T-cell (primary cell): ENCODE data around the gene CCDC198. TPM values are rescaled to one million over a fixed set of nuclear protein-coding genes. Genes with fewer than 3 reads are reported as not detected.

ENCODE experiments used
- ATAC-seq, 4 experiments: fragments of 200-7000 bp in 3 of 4; fragments of 150-1000 bp in 1 of 4; cut with Tn5 transposase; replicated peaks in 1 of 4; 1 replicate in 3 of 4; 2 replicates in 1 of 4; pipeline ENCODE4 v1.10.0; 2021; ENCODE audit warnings: moderate library complexity in 3 of 4, mild to moderate bottlenecking in 2 of 4, moderate number of reproducible peaks in 1 of 4
- CTCF ChIA-PET, 2 donors: fragments of 300-600 bp; sonication (Branson Sonifier 250); formaldehyde crosslinking; loops; one replicate each; lab custom pipeline; 2022; ENCODE audit warnings: antibody characterized with exemption in 2 of 2; lab: Charles Lee
- POLR2A ChIA-PET, 2 donors: fragments of 300-600 bp; sonication (Branson Sonifier 250); formaldehyde crosslinking; loops; one replicate each; lab custom pipeline; 2022; ENCODE audit warnings: antibody characterized with exemption in 2 of 2; lab: Charles Lee
- DNase-seq, 35 experiments: peaks; one replicate each; pipeline versions ENCODE4 v3.0.0 to v3.0.0-alpha.2; 2013 to 2023
- H3K27ac ChIP-seq: one replicate; pipeline ENCODE4 v1.5.1; 2013; ENCODE audit warnings: low read length
- H3K27me3 ChIP-seq, 2 experiments: replicated peaks in 1 of 2; 1 replicate in 1 of 2; 2 replicates in 1 of 2; pipeline versions ENCODE4 v1.6.1 to v1.7.0; 2013; ENCODE audit warnings: low read length in 1 of 2, mixed read lengths in 1 of 2; ENCODE audit not compliant: control insufficient read depth in 2 of 2, insufficient read depth in 2 of 2; ENCODE audit errors: extremely low read depth in 1 of 2
- H3K36me3 ChIP-seq, 2 donors: 1 replicate in 1 of 2; 2 replicates in 1 of 2; pipeline versions ENCODE4 v1.6.1 to v1.7.0; 2013; ENCODE audit warnings: low read length in 1 of 2; ENCODE audit not compliant: control insufficient read depth in 2 of 2, insufficient read depth in 1 of 2; ENCODE audit errors: extremely low read depth in 1 of 2
- H3K4me1 ChIP-seq, 2 experiments: 1 replicate in 1 of 2; 2 replicates in 1 of 2; pipeline versions ENCODE4 v1.6.1 to v1.7.0; 2013; ENCODE audit warnings: low read length in 2 of 2, mixed read lengths in 1 of 2; ENCODE audit not compliant: insufficient read depth in 2 of 2, control insufficient read depth in 1 of 2; ENCODE audit errors: extremely low read depth in 1 of 2
- H3K4me3 ChIP-seq, 2 donors: 1 replicate in 1 of 2; 2 replicates in 1 of 2; pipeline versions ENCODE4 v1.5.1 to v1.7.0; 2013; ENCODE audit warnings: mild to moderate bottlenecking in 2 of 2, low read length in 1 of 2, moderate library complexity in 1 of 2; ENCODE audit not compliant: control insufficient read depth in 1 of 2; ENCODE audit errors: extremely low read depth in 1 of 2
- H3K9me3 ChIP-seq: 2 replicates; pipeline ENCODE4 v1.7.0; 2013
- H3K27ac Mint-ChIP-seq, 2 donors: one replicate each; pipeline ENCODE4 v1.8.0; 2020 to 2021; ENCODE audit warnings: mild to moderate bottlenecking in 2 of 2, mixed read lengths in 2 of 2
- H3K27me3 Mint-ChIP-seq, 2 donors: one replicate each; pipeline ENCODE4 v1.8.0; 2021 to 2022; ENCODE audit warnings: mixed read lengths in 2 of 2
- H3K36me3 Mint-ChIP-seq: one replicate; pipeline ENCODE4 v1.8.0; 2021; ENCODE audit warnings: mixed read lengths
- H3K4me1 Mint-ChIP-seq, 3 donors: one replicate each; pipeline ENCODE4 v1.8.0; 2020 to 2022; ENCODE audit warnings: mixed read lengths in 3 of 3, mild to moderate bottlenecking in 1 of 3
- H3K4me3 Mint-ChIP-seq, 3 donors: one replicate each; pipeline ENCODE4 v1.8.0; 2020 to 2022; ENCODE audit warnings: mild to moderate bottlenecking in 3 of 3, mixed read lengths in 3 of 3, moderate library complexity in 3 of 3
- H3K9me3 Mint-ChIP-seq, 3 donors: one replicate each; pipeline ENCODE4 v1.8.0; 2020 to 2022; ENCODE audit warnings: mixed read lengths in 3 of 3
- WGBS: methylation state at CpG from one replicate; pipeline ENCODE4 v1.1.5; 2013; ENCODE audit warnings: missing lambda C conversion rate; ENCODE audit not compliant: insufficient coverage; 5-methylcytosine and 5-hydroxymethylcytosine counted together
- total RNA-seq, 35 experiments: library from RNA in 6 of 35; stranded (reverse) in 6 of 35; fragments of 120-200 nt in 1 of 35; gene quantifications; one replicate each; pipeline versions ENCODE4 v1.2.1 to v1.2.4 and lab custom pipeline; 2013 to 2026

The CCDC198 gene
- total RNA-seq, 5 donors from 2014 or later (not counting 1 experiment from before 2014, with no cell fraction given), result not detected

DNA sequence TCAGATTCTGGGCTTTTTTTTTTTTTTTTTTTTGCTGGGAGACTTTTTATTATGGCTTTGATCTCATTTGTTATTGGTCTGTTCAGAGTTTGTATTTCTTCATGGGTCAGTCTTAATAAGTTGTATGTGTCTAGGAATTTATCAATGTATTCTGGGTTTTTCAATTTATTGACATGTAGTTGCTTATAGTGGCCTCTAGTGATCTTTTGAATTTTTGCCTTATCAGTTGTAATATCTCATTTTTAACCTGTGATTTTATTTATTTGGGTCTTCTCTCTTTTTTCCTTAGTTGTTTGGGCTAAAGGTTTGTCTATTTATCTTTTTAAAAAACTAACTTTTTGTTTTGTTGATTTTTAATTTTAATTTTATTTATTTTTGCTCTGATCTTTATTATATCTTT, 57.7 kb downstream of the CCDC198 start:
- no peaks in the 10 kb centered on the region for H3K27me3 Mint-ChIP-seq
- Histone ChIP-seq H3K4me1 (no peaks in the 10 kb centered on the region), H3K36me3 (no peaks in the 10 kb centered on the region), H3K4me3 (no peak overlapping the region), H3K9me3 (no peaks in the 10 kb centered on the region), H3K27ac (no peak overlapping the region), H3K27me3 (peaks cover 0 to 6% of the 10 kb centered on the region in 2 experiments)
- H3K27ac Mint-ChIP-seq, result no peak overlapping the region
- ChIA-PET POLR2A (no interaction called here), CTCF (no interaction called here)
- H3K4me3 Mint-ChIP-seq, result no peak overlapping the region
- H3K4me1 Mint-ChIP-seq, result no peaks in the 10 kb centered on the region
- DNase-seq, result no peak
- peaks cover 0 to 5% (median 0%) of the 10 kb centered on the region in 3 donors for H3K9me3 Mint-ChIP-seq
- ATAC-seq, result no peak
- H3K36me3 Mint-ChIP-seq, result peaks cover 9% of the 10 kb centered on the region

GRCh38 chr14:57420986-57421385, 72.7 kb downstream of the CCDC198 start:
- no peaks in the 10 kb centered on the region for H3K4me1 Mint-ChIP-seq
- no peaks in the 10 kb centered on the region for H3K4me1 ChIP-seq
- no peak overlapping the region for H3K27ac Mint-ChIP-seq
- H3K9me3 ChIP-seq, result no peaks in the 10 kb centered on the region
- no peaks in the 10 kb centered on the region for H3K27me3 ChIP-seq
- no peak for DNase-seq
- ChIA-PET CTCF (no interaction called here), POLR2A (no interaction called here)
- H3K9me3 Mint-ChIP-seq, result no peaks in the 10 kb centered on the region
- H3K36me3 Mint-ChIP-seq, result no peaks in the 10 kb centered on the region
- no peak overlapping the region for H3K27ac ChIP-seq
- H3K4me3 Mint-ChIP-seq, result no peak overlapping the region
- peaks cover 0 to 3% of the 10 kb centered on the region in 2 donors for H3K27me3 Mint-ChIP-seq
- no peak for ATAC-seq
- whole genome bisulfite sequencing, result 95% methylated on average over 2 of the region's 3 CpGs
- H3K4me3 ChIP-seq, result no peak overlapping the region
- H3K36me3 ChIP-seq, result no peaks in the 10 kb centered on the region

DNA sequence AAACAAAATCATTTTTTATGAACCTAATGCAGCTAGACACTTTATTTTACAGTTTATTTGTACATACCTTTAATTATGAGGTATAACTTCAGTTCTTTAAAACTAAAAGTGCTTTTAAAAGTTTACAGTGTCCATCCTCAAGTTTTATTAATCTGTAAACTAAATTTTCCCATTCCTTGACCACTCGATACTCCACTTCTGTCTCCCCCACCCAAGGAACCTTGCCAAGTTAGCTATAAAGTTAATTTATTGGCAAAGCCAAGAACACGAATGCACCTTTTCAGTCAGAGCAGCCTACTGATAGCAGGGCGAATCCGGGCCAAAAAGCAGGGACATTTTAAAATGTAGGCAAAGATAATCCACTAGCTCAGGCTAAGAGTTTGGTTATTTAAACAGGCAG, 73.6 kb downstream of the CCDC198 start:
- no peaks in the 10 kb centered on the region for H3K4me1 ChIP-seq
- 84% methylated on average over 4 of the region's 4 CpGs for WGBS
- no peak overlapping the region for H3K4me3 Mint-ChIP-seq

More for the DNA sequence above, 73.6 kb downstream of the CCDC198 start:
- ATAC-seq (no peak), DNase-seq (no peak)
- Mint-ChIP-seq H3K4me1 (no peaks in the 10 kb centered on the region), H3K36me3 (no peaks in the 10 kb centered on the region), H3K9me3 (no peaks in the 10 kb centered on the region), H3K27me3 (peaks cover 0 to 3% of the 10 kb centered on the region in 2 donors), H3K27ac (no peak overlapping the region)
- no peaks in the 10 kb centered on the region for H3K36me3 ChIP-seq
- H3K27ac ChIP-seq, result no peak overlapping the region
- ChIA-PET POLR2A (no interaction called here), CTCF (no interaction called here)
- no peak overlapping the region for H3K4me3 ChIP-seq
- no peaks in the 10 kb centered on the region for H3K9me3 ChIP-seq
- no peaks in the 10 kb centered on the region for H3K27me3 ChIP-seq

Other genes with a start within 250 kb of the CCDC198 start
- 10 to 100 TPM; 28.3 to 45.1 (median 36.3) TPM for gene EXOC5, start 225.0 kb downstream of the CCDC198 start, total RNA-seq
- 10 to 100 TPM; 44.4 to 56.9 (median 48.5) TPM for gene AP5M1, start 224.9 kb downstream of the CCDC198 start, total RNA-seq
- gene NAA30, start 103.3 kb downstream of the CCDC198 start, total RNA-seq, result 10 to 100 TPM; 13.6 to 21.2 (median 16.2) TPM